GM21360 (cell line): Measurements from ENCODE around the gene FBXW8.
"Not testable (repeated sequence)": the region's sequence is repeated elsewhere in the genome, so short reads cannot be mapped to it uniquely, and the experiment has no call there.

Experiments used
- ATAC-seq: cut with Tn5 transposase; IDR thresholded peaks from one replicate; pipeline ENCODE4 v1.9.1; 2021; ENCODE audit warnings: mild to moderate bottlenecking, moderate library complexity; ENCODE audit not compliant: unreplicated experiment

Gene FBXW8

DNA sequence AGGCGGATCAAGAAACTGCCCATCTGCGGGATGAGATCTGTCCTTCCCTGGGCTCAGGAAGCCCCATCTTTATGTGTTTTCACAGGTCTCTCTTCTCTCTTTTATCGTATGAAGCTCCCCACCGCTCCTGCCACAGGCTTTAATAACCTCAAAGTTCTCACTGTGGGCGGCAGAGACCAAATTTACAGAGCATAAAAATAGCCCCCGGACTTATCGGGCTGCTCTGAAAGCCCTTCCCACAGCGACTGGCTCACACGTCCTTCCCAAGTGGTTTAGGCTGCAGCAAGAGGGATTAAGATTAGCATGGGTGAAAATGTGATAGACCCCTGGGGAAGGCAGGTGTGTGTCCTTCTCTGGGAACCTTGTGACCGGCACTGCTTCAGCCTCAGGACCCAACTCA lies 140.6 kb downstream of the FBXW8 start:
- no peak for ATAC-seq

DNA sequence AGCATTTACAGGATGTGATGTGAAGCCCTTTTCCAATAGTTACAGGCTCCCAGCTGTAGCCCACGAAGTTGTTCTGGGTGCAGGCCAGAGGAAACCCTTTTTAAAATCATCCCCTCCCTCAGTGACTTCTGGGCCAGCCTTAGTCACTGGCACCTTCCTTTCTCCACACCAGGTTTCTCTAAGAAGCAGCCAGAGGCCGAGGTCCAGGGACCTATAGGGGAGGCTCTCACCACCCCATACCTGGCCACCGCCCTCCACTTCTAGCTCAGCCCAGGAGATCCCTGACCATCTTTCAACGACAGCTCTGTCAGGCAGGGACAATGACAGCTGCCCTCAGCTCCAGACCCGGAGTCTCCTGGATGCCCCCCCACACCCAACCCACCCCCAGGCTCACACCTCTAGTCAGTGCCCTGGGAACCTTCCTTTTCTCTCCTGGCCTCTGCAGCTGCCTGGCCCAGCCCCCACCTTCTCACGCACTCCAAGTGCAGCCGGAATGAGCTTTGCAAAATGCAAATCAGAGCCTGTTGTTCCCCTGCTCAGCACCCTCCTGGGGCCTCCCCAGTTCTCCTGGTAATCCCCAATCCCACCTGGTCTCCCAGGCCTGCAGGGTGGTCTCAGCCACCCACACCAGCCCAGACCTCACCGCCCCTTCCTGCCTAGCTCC lies 141.8 kb downstream of the FBXW8 start:
- no peak for ATAC-seq

DNA sequence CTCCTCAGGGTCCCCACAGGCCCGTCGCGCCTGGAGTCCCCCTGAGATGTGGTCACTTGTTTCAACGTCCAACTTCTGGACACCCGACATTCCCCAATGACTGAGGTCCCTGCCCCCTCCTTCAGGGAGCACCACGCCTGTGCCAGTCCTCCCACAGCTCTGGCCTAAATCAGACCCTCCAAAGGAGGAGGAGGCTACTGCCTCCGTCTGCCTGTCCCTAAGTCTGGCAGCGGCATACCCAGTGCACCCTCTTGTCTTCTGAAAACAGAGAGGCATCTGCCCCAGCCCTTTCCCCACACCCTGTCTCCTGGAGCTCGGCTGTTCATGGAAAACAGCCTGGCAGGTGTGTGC lies 142.3 kb downstream of the FBXW8 start:
- no peak for ATAC-seq

DNA sequence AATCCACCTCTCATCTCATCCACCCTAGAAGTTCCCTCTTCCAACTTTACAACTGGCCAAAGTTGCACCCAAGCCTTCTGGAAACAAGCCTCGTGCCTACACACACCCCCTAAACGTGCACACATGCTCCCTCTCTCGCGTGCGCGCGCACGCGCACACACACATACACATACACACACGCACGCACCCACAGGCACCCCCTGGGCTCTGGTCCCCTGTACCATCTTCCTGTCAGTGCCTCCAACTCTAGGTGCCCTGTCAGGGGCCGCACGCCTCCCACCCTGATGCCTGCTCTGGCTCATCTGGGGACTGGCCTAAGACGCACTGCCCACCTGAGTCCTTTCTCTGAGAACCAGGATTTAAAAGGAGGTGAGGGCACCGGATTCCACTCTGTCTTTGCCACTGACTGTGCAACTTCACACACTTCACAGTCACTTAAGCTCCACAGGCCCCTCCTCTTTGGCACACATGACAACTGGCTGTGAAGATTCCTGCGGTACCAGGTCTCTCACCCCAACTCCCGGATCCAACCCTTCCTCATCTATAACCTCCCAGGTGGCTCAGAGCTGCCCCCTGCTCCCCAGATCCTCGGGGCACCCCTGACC lies 142.9 kb downstream of the FBXW8 start:
- ATAC-seq: no peak

DNA sequence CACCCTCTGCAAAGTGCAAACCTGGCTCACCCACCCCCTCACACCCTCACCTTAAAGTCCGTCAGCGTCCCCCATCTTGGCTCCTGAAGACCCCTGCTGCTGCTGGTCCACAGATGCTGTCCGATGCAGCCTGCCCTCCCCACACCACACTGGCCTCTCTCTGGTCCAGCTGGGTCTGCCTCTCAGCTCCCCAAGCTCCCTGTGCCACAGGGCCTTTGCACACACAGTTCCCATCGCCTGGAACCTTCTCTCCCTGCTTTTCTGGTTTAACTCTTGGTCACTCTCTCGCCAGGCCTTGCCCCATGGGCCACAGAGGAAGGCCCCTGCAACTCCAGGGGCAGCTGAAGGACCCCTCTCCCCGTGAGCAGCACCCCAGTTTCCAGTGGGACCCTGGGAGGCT lies 143.5 kb downstream of the FBXW8 start:
- ATAC-seq: no peak

DNA sequence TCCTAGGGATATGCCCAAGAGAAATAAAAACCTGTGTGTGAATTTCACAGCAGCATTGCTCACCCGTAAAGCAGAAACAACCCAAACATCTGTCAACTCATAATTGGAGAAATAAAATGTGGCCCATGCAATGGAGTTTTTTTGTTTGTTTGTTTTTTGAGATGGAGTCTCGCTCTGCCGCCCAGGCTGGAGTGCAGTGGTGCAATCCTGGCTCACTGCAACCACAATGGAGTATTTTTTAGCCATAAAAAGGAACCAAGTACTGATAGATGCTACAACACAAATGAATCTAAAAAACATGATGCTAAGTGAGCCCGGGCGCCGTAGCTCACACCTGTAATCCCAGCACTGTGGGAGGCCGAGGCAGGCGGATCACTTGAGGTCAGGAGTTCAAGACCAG lies 146.9 kb downstream of the FBXW8 start:
- ATAC-seq: not testable (repeated sequence)

DNA sequence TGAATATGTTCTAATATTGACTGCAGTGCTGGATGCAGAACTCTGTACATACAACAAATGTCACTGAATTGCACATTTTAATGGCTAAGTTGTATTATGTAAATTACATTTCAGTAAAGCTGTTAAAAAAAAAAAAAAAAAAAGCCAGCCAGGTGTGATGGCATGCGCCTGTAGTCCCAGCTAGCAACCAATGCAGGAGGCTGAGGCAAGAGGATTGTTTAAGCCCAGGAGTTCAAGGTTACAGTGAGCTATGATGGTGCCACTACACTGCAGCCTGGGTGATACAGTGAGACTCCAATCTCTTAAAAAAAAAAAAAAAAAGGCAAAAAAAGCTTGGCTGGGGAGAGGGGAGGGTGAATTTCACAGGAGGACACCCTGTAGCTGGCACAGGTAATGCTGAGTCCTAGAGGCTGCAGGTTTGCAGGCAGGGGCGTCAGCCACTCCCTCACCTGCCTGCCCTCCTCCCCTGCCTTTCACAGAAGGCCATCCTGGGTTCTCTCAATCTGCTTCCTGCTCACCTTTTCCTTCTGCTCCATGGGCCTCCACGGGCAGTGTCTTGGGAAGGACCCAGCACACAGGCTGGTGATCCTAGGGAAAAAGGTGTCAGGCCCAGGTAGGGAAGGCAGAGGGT lies 147.8 kb downstream of the FBXW8 start:
- ATAC-seq: no peak

DNA sequence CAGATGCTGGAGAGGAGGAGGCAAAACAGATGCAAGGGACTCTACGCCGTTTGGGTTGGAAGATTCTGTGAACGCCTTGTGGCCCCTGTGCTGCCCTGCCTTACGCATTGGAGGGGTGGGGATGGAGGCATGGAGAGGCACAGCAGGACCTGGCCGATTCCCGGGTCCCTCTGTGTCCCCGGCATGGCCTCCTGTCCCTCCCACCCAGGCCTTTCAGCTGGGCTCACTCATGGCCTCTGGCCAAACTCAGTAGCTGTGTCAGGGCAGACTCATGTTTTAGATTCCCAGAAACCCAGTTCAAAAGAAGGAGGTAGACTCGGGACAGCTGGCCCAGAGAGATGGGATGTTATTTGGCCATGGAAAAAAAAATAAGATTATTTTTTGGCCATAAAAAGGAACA lies 148.4 kb downstream of the FBXW8 start:
- no peak for ATAC-seq

DNA sequence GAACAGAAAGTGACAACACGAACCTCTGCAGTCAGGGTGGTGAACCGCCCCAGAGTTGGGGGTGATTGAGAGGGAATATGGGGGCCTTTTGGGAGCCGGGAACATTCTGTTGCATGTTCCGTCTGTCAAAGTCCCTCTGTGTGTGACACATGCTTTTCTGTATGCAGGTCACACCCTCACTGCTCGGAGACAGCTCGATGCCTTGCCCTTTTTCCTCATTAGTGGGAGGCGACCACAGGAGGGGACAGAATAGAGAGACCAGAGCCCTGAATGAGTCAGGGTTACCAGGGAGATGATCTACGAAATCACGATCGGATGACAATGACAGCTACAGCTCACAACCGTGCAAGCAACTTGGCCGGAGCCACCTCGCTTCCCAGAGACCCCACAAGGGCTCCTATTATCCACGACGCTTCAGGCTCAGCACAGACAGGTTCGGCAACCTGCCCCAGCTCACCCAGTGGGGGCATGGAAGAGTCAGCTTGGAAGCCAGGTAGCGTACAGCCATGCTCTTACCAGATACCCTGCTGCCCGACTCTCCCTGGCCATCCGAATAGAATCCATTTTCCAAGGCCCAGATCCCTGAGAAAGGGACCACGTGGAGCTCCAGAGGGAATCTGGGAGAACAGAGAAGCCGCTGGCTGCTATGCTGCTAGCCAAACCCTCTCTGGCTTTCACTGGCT lies 149.6 kb downstream of the FBXW8 start:
- ATAC-seq: no peak

DNA sequence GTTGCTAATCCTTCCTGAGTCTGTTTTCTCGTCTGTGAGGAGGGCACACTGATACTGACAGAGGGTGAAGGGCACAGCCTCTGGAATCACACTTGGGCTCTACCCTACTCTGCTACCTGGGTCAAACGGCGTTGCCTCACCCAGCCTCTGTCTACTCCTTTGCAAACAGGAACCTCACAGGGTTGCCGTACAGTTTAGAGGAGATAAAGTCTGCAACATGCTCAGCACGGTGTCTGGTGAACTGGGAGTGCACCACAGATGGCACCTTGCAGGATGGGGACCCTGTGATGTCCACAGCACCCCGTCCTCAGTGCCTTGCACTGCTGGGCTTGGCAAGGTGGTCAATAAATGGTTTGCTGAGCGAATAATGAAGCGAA lies 150.2 kb downstream of the FBXW8 start:
- no peak for ATAC-seq

DNA sequence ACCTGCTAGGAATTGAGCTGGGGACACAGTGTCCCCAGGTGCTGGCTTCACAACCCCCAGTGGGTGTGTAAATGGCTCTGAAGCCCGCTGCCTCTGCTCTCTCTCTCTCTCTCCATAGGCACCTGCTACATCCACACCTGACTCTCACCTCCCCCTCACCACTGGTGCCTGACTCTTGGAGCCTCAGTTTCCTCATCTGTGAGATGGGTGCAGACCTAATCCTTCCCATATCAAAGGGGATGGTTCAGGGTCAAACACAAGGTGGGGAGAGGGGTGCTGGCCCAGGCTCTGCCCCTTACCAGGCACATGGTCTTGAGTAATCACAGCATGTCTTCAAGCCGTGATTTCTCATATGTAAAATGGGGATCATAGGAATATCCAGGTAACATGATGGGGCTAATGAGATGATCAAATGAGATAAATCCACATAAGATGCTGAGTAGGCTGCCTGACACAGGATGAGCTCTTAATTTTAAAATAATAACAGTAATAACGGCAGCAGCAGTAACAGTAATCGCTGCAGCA lies 150.9 kb downstream of the FBXW8 start:
- no peak for ATAC-seq

DNA sequence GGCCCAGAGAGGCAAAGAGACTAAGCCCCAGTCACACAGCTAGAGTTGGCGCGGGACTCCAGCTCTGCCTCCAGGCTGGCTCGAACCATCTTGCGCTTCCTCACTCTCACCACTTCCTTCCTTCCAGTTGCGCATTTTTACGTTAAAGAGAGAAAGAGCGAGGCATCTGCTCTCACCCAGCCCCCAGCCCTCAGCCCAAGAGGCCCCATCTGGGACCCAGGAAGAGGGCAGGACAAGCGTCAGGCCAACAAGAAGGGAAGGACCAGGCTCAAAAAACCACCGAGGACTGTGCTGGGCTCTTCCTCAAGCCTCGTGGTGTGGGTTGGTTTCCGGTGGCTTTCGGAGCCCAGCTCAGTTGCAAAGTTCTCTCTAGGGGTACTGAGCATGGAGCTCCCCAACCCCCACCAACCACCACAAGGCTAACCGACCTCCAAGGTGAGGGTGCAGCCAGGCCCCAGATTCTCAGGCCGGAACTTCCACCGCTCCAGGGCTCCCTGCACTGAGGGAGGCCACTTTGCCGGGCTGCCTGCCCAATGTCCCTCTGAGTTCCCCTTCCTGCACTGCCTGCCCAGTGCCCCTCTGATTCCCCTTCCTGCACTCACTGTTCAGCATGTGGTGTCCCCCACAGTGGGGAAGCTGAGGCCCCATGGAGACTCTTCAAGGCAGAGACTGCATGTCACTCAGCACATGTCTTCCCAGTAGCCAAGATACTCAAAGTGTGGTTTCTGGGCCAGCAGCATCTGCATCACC lies 152.6 kb downstream of the FBXW8 start:
- ATAC-seq: no peak

DNA sequence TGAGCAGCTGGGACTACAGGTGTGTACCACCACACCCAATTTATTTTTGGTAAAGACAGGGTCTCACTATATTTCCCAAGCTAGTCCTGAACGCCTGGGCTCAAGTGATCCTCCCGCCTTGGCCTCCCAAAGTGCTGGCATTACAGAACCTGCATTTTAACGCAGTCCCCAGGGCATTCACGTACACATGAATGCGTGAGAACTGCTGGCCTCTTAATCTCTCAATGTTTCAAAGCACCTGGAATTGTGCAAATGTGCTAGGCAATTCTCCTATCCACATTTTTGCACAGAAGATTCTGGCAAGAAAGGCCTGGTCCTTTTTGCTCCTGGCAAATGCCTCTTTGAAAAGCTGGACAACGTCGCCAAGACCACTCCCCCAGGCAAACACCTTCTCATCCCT lies 153.3 kb downstream of the FBXW8 start:
- no peak for ATAC-seq

DNA sequence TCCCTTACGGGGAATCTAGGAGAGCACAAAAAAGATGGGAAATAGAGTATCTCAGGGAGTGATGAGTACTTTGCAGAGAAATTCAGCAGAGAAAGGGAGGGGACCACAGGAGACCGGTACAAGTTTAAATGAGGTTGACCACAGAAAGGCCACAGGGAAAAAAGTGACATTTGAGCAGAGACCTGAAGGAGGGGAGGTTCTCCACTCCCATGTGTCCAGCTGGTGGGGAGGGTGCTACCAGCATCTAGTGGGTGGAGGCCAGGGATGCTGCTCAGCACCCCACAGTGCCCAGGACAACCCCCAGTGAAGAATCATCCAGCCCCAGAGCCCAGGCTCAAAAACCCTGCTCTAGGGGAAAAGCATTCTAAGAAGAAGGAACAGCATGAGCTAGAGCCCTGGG lies 153.8 kb downstream of the FBXW8 start:
- no peak for ATAC-seq

DNA sequence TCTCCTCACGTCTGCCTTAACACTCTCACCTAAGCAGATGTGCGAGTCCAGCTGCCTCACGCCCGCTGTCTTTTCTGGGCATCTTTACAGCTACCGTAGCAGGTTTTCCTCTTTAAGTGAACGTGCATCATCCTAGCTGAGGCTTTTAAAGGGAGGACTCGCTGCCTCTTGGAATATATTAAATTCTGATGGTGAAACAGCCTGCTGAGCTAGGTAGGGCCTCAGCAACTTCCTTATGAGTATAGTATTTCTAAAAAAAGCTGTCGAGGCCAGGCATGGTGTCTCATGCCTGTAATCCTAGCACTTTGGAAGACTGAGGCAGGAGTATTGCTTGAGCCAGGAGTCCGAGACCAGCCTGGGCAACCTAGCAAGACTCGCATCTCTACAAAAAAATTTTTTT lies 156.3 kb downstream of the FBXW8 start:
- ATAC-seq: no peak

DNA sequence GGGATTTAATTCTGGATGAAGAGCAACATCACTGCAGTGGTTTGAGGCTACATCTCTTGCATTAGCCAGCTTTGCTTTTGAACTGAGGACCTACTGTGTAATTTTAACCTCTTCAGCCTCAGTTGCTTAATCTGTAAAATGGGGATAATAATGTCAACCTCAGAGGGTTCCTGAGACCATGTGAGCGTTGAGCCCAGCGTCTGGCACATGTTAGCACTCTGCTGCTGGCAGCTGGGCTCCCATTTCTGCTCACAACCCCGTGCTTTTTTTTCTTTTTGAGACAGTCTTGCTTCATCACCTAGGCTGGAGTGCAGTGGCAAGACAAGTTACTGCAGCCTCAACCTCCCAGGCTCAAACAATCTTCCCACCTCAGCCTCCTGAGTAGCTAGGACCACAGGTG lies 156.9 kb downstream of the FBXW8 start:
- no peak for ATAC-seq

DNA sequence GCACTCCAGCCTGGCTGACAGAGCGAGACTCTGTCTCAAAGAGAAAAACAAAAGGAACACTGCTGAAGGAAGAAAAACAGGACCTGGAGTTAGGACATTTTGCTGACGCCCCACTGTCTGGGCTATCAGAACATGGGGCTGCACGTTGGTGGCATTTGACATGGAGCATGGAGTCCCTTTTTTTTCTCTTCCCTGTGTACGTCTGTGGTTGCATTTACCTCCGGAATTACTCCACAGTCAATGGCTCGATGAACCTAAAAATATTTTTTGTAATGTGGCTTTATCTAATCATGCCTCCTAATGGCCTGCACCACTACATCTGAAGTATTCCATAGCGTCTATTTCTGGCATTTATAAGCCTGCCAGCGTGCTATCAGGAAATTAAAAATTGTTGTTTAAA lies 157.7 kb downstream of the FBXW8 start:
- no peak for ATAC-seq

DNA sequence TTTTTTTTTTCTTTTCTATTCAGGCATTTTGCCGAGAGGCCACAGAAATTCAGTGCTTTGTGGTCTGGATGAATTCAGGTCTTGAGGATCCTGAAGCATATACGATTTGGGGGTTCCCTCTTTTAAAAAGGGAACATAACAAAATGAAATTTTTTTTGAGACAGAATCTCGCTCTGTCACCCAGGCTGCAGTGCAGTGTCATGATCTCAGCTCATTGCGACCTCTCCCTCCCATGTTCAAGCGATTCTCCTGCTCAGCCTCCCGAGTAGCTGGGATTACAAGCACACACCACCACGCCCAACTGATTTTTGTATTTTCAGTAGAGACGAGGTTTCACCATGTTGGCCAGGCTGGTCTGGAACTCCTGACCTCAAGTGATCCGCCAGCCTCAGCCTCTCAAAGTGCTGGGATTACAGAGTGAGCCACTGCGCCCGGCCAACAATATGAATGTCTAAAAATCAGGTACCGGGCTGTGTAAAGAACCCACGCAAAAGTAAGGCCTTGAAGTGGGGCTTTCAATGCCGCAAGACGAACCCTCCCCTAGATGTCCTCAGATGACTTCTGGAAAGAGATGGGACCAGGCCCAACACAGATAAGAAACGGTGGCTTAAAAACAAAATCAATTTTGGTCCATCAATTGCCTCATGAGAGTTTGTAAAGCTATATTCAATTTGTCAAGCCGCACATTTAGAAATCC lies 158.5 kb downstream of the FBXW8 start:
- no peak for ATAC-seq

DNA sequence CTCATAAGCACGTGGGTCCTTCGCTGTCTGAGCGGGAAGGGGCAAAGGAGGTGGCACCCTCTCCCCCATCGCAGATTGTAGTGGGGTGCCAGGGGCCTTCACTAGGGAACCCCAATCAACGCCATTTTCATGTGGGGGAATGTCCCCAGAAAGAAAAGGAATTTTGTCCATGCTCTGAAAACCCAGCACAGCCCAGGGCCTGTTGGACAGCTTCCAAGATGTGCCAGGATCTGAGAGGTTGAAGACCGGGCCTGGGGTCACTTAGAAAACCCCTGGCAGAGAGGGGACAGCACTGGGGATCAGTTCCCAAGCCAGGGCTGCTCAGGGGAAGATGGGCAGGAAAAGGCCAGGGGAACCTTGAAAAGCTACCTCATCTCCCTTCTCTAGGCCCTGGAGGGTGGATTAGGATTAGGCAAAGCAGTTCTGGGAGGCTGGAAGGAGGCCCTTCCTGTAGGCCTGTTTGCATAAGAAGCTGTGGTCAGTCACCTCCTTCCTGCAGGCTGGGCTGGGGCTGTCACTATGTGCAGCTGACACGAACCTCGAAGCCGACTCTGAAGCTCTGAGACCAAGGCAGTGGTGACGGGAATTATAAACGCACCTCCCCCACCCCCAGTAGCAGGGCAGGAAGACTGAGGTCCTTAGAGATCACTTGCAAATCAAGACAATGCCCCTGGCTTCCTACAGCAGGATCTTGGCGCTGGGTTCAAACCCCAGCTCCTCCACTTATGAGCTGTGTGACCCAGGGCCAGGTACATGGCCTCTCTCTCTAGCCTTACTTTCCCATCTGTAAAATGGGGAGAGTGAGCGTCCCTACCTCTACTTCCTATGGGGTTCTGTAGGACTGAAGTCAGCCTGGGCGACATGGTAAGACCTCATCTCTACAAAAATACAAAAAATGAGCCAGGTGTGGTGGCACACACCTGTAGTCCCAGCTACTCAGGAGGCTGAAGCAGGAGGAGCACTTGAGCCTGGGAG lies 159.5 kb downstream of the FBXW8 start:
- ATAC-seq: no peak
